ENCODE data around the gene VCPKMT.

- TF ChIP-seq TAF1 (IDR thresholded peaks at IDR 0.05; ENCODE audit: low read depth): no peak
- TF ChIP-seq REST (IDR thresholded peaks at IDR 0.05; ENCODE audit: low read depth): no peak
- TF ChIP-seq ZBTB7A (IDR thresholded peaks at IDR 0.05; ENCODE audit: low read depth): no peak
- TF ChIP-seq NFIC (IDR thresholded peaks at IDR 0.05): no peak
- TF ChIP-seq MAX (IDR thresholded peaks at IDR 0.05): no peak
- no peak for TF ChIP-seq CREB1 (IDR thresholded peaks at IDR 0.05; ENCODE audit: low read depth)
- no peak for TF ChIP-seq EP300 (IDR thresholded peaks at IDR 0.05; ENCODE audit: borderline replicate concordance)
- no peak for TF ChIP-seq CEBPB (IDR thresholded peaks at IDR 0.05)
- no peak for TF ChIP-seq YY1 (IDR thresholded peaks at IDR 0.05; ENCODE audit: low read depth)
- no peak for TF ChIP-seq EGR1 (IDR thresholded peaks at IDR 0.05)
- TF ChIP-seq RAD21 (IDR thresholded peaks at IDR 0.05; ENCODE audit: low read depth): no peak
- TF ChIP-seq FOXM1 (IDR thresholded peaks at IDR 0.05; ENCODE audit: borderline replicate concordance, low read depth): no peak
- no peak for TF ChIP-seq USF1 (IDR thresholded peaks at IDR 0.05)
- no peak for TF ChIP-seq TCF12 (IDR thresholded peaks at IDR 0.05; ENCODE audit: low read depth)
Measured at GRCh38 chr14:50061664-50062437, 54.5 kb downstream of the VCPKMT start.
